Measurements from ENCODE around the gene ZNF33B.
"Not testable (repeated sequence)": the region's sequence is repeated elsewhere in the genome, so short reads cannot be mapped to it uniquely, and the experiment has no call there.

The ZNF33B gene

GRCh38 chr10:42609872-42610271, 28.5 kb downstream of the ZNF33B start:
- DNase-seq (ENCODE audit: low spot score): no peak

- DNase-seq (ENCODE audit: low spot score): no peak
Observed at GRCh38 chr10:42598249-42598873, 40.0 kb downstream of the ZNF33B start.

- no peak for DNase-seq (ENCODE audit: low spot score)
Observed at GRCh38 chr10:42596196-42596595, 42.2 kb downstream of the ZNF33B start.

- DNase-seq (ENCODE audit: low spot score): no peak
Observed at GRCh38 chr10:42594246-42594650, 44.1 kb downstream of the ZNF33B start.

GRCh38 chr10:42593284-42593683, 45.1 kb downstream of the ZNF33B start:
- DNase-seq (ENCODE audit: low spot score): no peak

GRCh38 chr10:42583828-42584227, 54.5 kb downstream of the ZNF33B start:
- no peak for DNase-seq (ENCODE audit: low spot score)

GRCh38 chr10:42578019-42578418, 60.4 kb downstream of the ZNF33B start:
- DNase-seq (ENCODE audit: low spot score): no peak

- no peak for DNase-seq (ENCODE audit: low spot score)
Observed at GRCh38 chr10:42576338-42576737, 62.0 kb downstream of the ZNF33B start.

GRCh38 chr10:42574336-42574735, 64.0 kb downstream of the ZNF33B start:
- DNase-seq (ENCODE audit: low spot score): no peak

- no peak for DNase-seq (ENCODE audit: low spot score)
Observed at GRCh38 chr10:42556931-42557330, 81.4 kb downstream of the ZNF33B start.

- not testable (repeated sequence) for DNase-seq (ENCODE audit: low spot score)
Observed at GRCh38 chr10:42553576-42553975, 84.8 kb downstream of the ZNF33B start.

- DNase-seq (ENCODE audit: low spot score): no peak
Observed at GRCh38 chr10:42553064-42553407, 85.3 kb downstream of the ZNF33B start.

GRCh38 chr10:42552188-42553063, 85.9 kb downstream of the ZNF33B start:
- peak; percentile 92 for DNase-seq (ENCODE audit: low spot score)

GRCh38 chr10:42551582-42552187, 86.7 kb downstream of the ZNF33B start:
- DNase-seq (ENCODE audit: low spot score): no peak

GRCh38 chr10:42549851-42550250, 88.5 kb downstream of the ZNF33B start:
- no peak for DNase-seq (ENCODE audit: low spot score)

- no peak for DNase-seq (ENCODE audit: low spot score)
Observed at GRCh38 chr10:42548254-42548653, 90.1 kb downstream of the ZNF33B start.

GRCh38 chr10:42544945-42545344, 93.4 kb downstream of the ZNF33B start:
- DNase-seq (ENCODE audit: low spot score): no peak

- DNase-seq (ENCODE audit: low spot score): no peak
Observed at GRCh38 chr10:42543840-42544372, 94.5 kb downstream of the ZNF33B start.

All from SW480 (cell line).